RWPE2 (cell line): Measurements from ENCODE around the gene AIP.
A peak's percentile ranks its signal among the peaks of the same experiment; 100 is the strongest.
"Not testable (repeated sequence)": the region's sequence is repeated elsewhere in the genome, so short reads cannot be mapped to it uniquely, and the experiment has no call there.

Experiments used
- ATAC-seq: fragments of 200-7000 bp; cut with Tn5 transposase; 3 replicates; pipeline ENCODE4 v1.9.1; 2021; ENCODE audit warnings: low read depth
- DNase-seq: peaks from one replicate; pipeline ENCODE4 v3.0.0-alpha.2; 2020; ENCODE audit warnings: low spot score
- H3K27ac ChIP-seq: fragments of 450-650 bp; 2 replicates; pipeline ENCODE4 v1.5.1; 2017; ENCODE audit warnings: mild to moderate bottlenecking; ENCODE audit not compliant: poor library complexity, severe bottlenecking
- H3K27me3 ChIP-seq: fragments of 250-450 bp; sonication (Bioruptor Pico); 2 replicates; pipeline ENCODE4 v1.5.1; 2021; ENCODE audit warnings: mild to moderate bottlenecking, moderate library complexity; ENCODE audit not compliant: insufficient read depth, poor library complexity, severe bottlenecking
- H3K36me3 ChIP-seq: fragments of 250-450 bp; sonication (Bioruptor Pico); 2 replicates; pipeline ENCODE4 v1.5.1; 2020; ENCODE audit warnings: low read depth, mild to moderate bottlenecking, moderate library complexity
- H3K4me1 ChIP-seq: fragments of 250-450 bp; sonication (Bioruptor Pico); 2 replicates; pipeline ENCODE4 v1.5.1; 2021; ENCODE audit warnings: mild to moderate bottlenecking, moderate library complexity; ENCODE audit not compliant: insufficient read depth, poor library complexity, severe bottlenecking
- H3K4me3 ChIP-seq: fragments of 250-450 bp; sonication (Bioruptor Pico); 2 replicates; pipeline ENCODE4 v1.5.1; 2021; ENCODE audit warnings: mild to moderate bottlenecking, moderate library complexity; ENCODE audit not compliant: severe bottlenecking
- H3K9me3 ChIP-seq: fragments of 250-450 bp; sonication (Bioruptor Pico); 2 replicates; pipeline ENCODE4 v1.5.1; 2021; ENCODE audit warnings: mild to moderate bottlenecking, moderate library complexity; ENCODE audit not compliant: severe bottlenecking
- CTCF ChIP-seq: fragments of 450-650 bp; IDR thresholded peaks from one replicate; pipeline ENCODE4 v1.5.1; 2017; ENCODE audit warnings: mild to moderate bottlenecking, moderate library complexity; ENCODE audit not compliant: poor library complexity, severe bottlenecking

AIP gene

GRCh38 chr11:67508486-67509121, 25.8 kb downstream of the AIP start:
- TF ChIP-seq CTCF, result no peak
- peak; percentile 99 for DNase-seq
- peak overlapping the region; percentile 96 for H3K27ac ChIP-seq
- peaks cover 10% of the 10 kb centered on the region for H3K4me1 ChIP-seq
- H3K27me3 ChIP-seq, result no peaks in the 10 kb centered on the region
- H3K9me3 ChIP-seq, result no peaks in the 10 kb centered on the region
- peak; percentile 6 for ATAC-seq
- peak overlapping the region; percentile 66 for H3K4me3 ChIP-seq
- peaks cover 12% of the 10 kb centered on the region for H3K36me3 ChIP-seq

- no peak for DNase-seq
- no peaks in the 10 kb centered on the region for H3K27me3 ChIP-seq
Measured at GRCh38 chr11:67510023-67510345, 27.2 kb downstream of the AIP start.

GRCh38 chr11:67511558-67511957, 28.7 kb downstream of the AIP start:
- not testable (repeated sequence) for H3K27me3 ChIP-seq, H3K36me3 ChIP-seq, H3K27ac ChIP-seq, DNase-seq, H3K4me3 ChIP-seq, H3K9me3 ChIP-seq, H3K4me1 ChIP-seq, ATAC-seq

More at GRCh38 chr11:67510023-67510345, 27.2 kb downstream of the AIP start:
- peaks cover 12% of the 10 kb centered on the region for H3K36me3 ChIP-seq
- TF ChIP-seq CTCF, result no peak
- peaks cover 10% of the 10 kb centered on the region for H3K4me1 ChIP-seq
- no peak overlapping the region for H3K27ac ChIP-seq
- ATAC-seq, result no peak
- no peaks in the 10 kb centered on the region for H3K9me3 ChIP-seq
- no peak overlapping the region for H3K4me3 ChIP-seq

GRCh38 chr11:67514116-67514515, 31.3 kb downstream of the AIP start:
- ATAC-seq (no peak), DNase-seq (no peak)
- H3K4me1 ChIP-seq, result no peaks in the 10 kb centered on the region
- TF ChIP-seq CTCF, result no peak
- H3K9me3 ChIP-seq, result no peaks in the 10 kb centered on the region
- no peaks in the 10 kb centered on the region for H3K36me3 ChIP-seq
- no peaks in the 10 kb centered on the region for H3K27me3 ChIP-seq
- H3K4me3 ChIP-seq, result no peak overlapping the region
- no peak overlapping the region for H3K27ac ChIP-seq

- no peaks in the 10 kb centered on the region for H3K27me3 ChIP-seq
- DNase-seq (no peak), ATAC-seq (no peak)
Measured at GRCh38 chr11:67516806-67517205, 34.0 kb downstream of the AIP start.

More at GRCh38 chr11:67516806-67517205, 34.0 kb downstream of the AIP start:
- Histone ChIP-seq H3K27ac (no peak overlapping the region), H3K4me1 (no peaks in the 10 kb centered on the region), H3K9me3 (no peaks in the 10 kb centered on the region), H3K36me3 (no peaks in the 10 kb centered on the region), H3K4me3 (no peak overlapping the region)
- TF ChIP-seq CTCF, result no peak
